Lung (tissue), 12 donors: ENCODE data around the gene PRDM16. TPM values are rescaled to one million over a fixed set of nuclear protein-coding genes. Genes with fewer than 3 reads are reported as not detected.

Source experiments
- ATAC-seq: fragments of 200-7000 bp; cut with Tn5 transposase; one replicate; pipeline ENCODE4 v1.9.1; 2020; ENCODE audit warnings: moderate number of reproducible peaks; ENCODE audit not compliant: insufficient read depth, low FRiP score
- DNase-seq, 3 donors: peaks; one replicate each; pipeline ENCODE4 v3.0.0-alpha.2; 2013 to 2017
- H3K27ac ChIP-seq, 2 donors: one replicate each; pipeline ENCODE4 v1.5.1; 2013; ENCODE audit warnings: mild to moderate bottlenecking in 2 of 2, moderate library complexity in 2 of 2, control low read depth in 1 of 2, inconsistent platforms in 1 of 2, low read depth in 1 of 2, low read length in 1 of 2
- H3K27me3 ChIP-seq, 3 donors: one replicate each; pipeline ENCODE4 v1.5.1; 2013; ENCODE audit warnings: low read length in 2 of 3; ENCODE audit not compliant: control insufficient read depth in 3 of 3, insufficient read depth in 3 of 3
- H3K36me3 ChIP-seq, 4 donors: one replicate each; pipeline ENCODE4 v1.5.1; 2013; ENCODE audit warnings: low read length in 4 of 4, mild to moderate bottlenecking in 1 of 4, moderate library complexity in 1 of 4; ENCODE audit not compliant: control insufficient read depth in 4 of 4, insufficient read depth in 4 of 4
- H3K4me1 ChIP-seq, 5 donors: one replicate each; pipeline ENCODE4 v1.5.1; 2013; ENCODE audit warnings: low read length in 5 of 5, mild to moderate bottlenecking in 2 of 5, moderate library complexity in 1 of 5; ENCODE audit not compliant: control insufficient read depth in 5 of 5, insufficient read depth in 5 of 5
- H3K4me3 ChIP-seq: one replicate; pipeline ENCODE4 v1.5.1; 2013; ENCODE audit warnings: mild to moderate bottlenecking, control low read depth, moderate library complexity
- H3K9ac ChIP-seq, 2 donors: one replicate each; pipeline ENCODE4 v1.5.1; 2013; ENCODE audit warnings: low read length in 2 of 2, control low read depth in 1 of 2; ENCODE audit not compliant: insufficient read depth in 1 of 2
- H3K9me3 ChIP-seq, 4 donors: one replicate each; pipeline ENCODE4 v1.5.1; 2013; ENCODE audit warnings: low read length in 3 of 4, mild to moderate bottlenecking in 1 of 4, moderate library complexity in 1 of 4; ENCODE audit not compliant: control insufficient read depth in 4 of 4, insufficient read depth in 3 of 4
- WGBS, 2 donors: extraction: QIAGEN DNeasy Blood & Tissue Kit; methylation state at CpG; one replicate each; pipeline ENCODE4 v1.1.7; 2013; 5-methylcytosine and 5-hydroxymethylcytosine counted together
- polyA plus RNA-seq, 2 donors: library from polyadenylated mRNA; stranded (reverse); fragments of 200-250 nt; gene quantifications; one replicate each; pipeline ENCODE4 v1.2.1, GENCODE V29; 2013
- total RNA-seq, 2 donors: library from RNA; depleted of rRNA in 1 of 2; stranded (reverse); fragments of >200 nt in 1 of 2; gene quantifications; one replicate each; pipeline ENCODE4 v1.2.1, GENCODE V29; 2014 to 2021
- TF ChIP-seq, protein P1 (sequence below): IDR thresholded peaks from 2 replicates; pipeline ENCODE4 v1.5.1; 2012; ENCODE audit warnings: mild to moderate bottlenecking; ENCODE audit errors: control extremely low read depth, extremely low read depth
- donor health status: control.
- donor health status: control.
- donor health status: Bipolar disorder and iron deficiency.
- donor health status: healthy.
- donor health status: DM: yes; HTN: yes; CAD: no.

PRDM16 gene
- total and polyA plus RNA-seq, 4 donors = 2.4 to 36.5 (median 13.1) TPM

DNA sequence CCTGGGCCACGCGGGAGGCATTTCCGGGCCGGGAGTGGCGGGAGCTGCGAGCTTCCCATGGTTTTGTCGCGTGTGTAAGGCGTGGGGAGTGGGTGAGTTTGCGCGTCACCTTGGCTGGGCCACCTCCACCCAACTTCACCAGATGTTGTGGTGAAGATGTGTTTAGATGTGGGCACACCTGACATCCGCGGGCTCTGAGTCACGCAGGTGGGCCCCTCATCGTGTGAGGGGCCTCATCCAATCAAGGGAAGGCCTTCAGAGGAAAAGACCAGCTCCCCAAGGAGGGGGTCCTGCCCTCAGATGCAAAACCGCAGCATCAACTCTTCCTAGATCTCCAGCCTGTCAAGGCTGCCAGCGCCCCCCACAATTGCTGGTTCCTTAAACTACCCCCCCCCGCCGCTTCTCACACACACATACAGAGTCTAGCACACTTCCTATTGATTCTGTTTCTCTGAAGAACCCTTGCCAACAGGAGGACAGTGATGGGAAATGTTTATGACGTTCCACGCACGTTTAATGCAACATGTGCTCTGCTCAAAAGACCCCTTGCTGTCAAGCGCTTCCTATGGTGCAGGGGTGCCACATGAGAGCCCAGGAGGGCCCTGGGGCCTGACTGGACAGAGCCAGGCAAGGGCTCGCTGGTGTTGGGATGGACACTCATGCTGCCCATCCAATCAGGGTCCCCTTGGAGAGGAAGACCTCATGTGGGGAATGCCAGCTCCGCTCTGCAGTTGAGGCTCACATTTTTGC, 35.8 kb upstream of the PRDM16 start:
- Histone ChIP-seq H3K4me1 (peaks cover 0 to 33% (median 0%) of the 10 kb centered on the region in 5 donors), H3K9me3 (no peaks in the 10 kb centered on the region), H3K9ac (no peak overlapping the region), H3K27ac (no peak overlapping the region), H3K4me3 (no peak overlapping the region), H3K36me3 (no peaks in the 10 kb centered on the region), H3K27me3 (peaks cover 0 to 18% (median 7%) of the 10 kb centered on the region in 3 donors)
- ATAC-seq (no peak), DNase-seq (peak in 1 of 3 donors; percentile 12)
- 78 to 85% methylated on average over 21 to 25 of the region's 25 CpGs for WGBS, 2 donors
- TF ChIP-seq, protein P1, sequence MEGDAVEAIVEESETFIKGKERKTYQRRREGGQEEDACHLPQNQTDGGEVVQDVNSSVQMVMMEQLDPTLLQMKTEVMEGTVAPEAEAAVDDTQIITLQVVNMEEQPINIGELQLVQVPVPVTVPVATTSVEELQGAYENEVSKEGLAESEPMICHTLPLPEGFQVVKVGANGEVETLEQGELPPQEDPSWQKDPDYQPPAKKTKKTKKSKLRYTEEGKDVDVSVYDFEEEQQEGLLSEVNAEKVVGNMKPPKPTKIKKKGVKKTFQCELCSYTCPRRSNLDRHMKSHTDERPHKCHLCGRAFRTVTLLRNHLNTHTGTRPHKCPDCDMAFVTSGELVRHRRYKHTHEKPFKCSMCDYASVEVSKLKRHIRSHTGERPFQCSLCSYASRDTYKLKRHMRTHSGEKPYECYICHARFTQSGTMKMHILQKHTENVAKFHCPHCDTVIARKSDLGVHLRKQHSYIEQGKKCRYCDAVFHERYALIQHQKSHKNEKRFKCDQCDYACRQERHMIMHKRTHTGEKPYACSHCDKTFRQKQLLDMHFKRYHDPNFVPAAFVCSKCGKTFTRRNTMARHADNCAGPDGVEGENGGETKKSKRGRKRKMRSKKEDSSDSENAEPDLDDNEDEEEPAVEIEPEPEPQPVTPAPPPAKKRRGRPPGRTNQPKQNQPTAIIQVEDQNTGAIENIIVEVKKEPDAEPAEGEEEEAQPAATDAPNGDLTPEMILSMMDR = no peak

DNA sequence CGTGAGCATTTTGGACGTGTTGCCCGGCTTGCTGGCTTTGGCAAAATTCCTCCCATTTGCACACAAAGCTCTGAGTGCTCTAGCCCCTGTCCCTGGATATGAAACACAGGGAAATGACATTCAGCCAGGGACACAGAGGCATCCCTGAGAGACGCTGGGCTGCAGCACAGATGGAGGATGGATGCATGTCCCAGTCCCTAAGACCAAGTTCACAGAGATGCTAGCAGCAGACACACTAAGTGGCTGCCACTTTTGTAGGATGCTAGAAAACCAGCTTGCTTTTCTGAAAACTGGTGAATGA, 35.3 kb upstream of the PRDM16 start:
- Histone ChIP-seq H3K9me3 (no peaks in the 10 kb centered on the region), H3K9ac (no peak overlapping the region), H3K36me3 (no peaks in the 10 kb centered on the region), H3K27ac (no peak overlapping the region), H3K27me3 (peaks cover 0 to 14% (median 7%) of the 10 kb centered on the region in 3 donors), H3K4me1 (peaks cover 0 to 31% (median 0%) of the 10 kb centered on the region in 5 donors), H3K4me3 (no peak overlapping the region)
- 73 to 83% methylated on average over 4 of the region's 4 CpGs for WGBS, 2 donors
- ATAC-seq (no peak), DNase-seq (no peak)
- TF ChIP-seq, protein P1 = no peak

DNA sequence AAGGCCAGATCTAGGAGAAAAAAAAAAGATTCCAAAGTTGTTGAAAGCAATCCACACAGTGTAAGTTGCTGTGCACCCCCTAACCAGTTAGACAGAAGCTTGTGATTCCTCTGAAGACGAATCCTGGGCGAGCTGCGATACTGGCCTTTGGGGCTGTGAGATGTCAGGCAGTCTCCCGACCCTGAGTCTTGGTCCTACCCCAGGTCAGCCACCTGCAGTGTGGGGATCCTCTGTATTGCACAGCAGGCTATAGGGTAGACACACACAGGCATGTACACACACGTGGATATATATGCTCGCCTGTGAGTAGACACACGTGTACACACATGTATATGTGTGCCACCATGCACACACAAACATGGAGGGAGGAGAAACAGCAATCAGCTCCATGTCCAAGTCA, 34.8 kb upstream of the PRDM16 start:
- Histone ChIP-seq H3K9ac (no peak overlapping the region), H3K27ac (no peak overlapping the region), H3K27me3 (peaks cover 0 to 10% (median 7%) of the 10 kb centered on the region in 3 donors), H3K4me3 (no peak overlapping the region), H3K36me3 (no peaks in the 10 kb centered on the region), H3K9me3 (no peaks in the 10 kb centered on the region), H3K4me1 (peaks cover 0 to 30% (median 0%) of the 10 kb centered on the region in 5 donors)
- ATAC-seq (no peak), DNase-seq (peak in 1 of 3 donors; percentile 7)
- TF ChIP-seq, protein P1 = no peak
- whole genome bisulfite sequencing, 2 donors = 83 to 89% methylated on average over 7 of the region's 7 CpGs
